NB4 (cell line): Measurements from ENCODE around the gene GALNT6.

Experiments used
- DNase-seq: peaks from one replicate; pipeline ENCODE4 v3.0.0; 2010; ENCODE audit warnings: low read depth
- H3K4me3 ChIP-seq: one replicate; pipeline ENCODE4 v1.5.1; 2011; ENCODE audit warnings: mild to moderate bottlenecking, low read depth, low read length, moderate library complexity
- CTCF ChIP-seq: IDR thresholded peaks from one replicate; pipeline ENCODE4 v1.5.1; 2012; ENCODE audit warnings: low read depth, low read length
- MAX ChIP-seq: IDR thresholded peaks from 2 replicates; pipeline ENCODE4 v1.6.1; 2011; ENCODE audit warnings: low read depth, low read length
- MYC ChIP-seq: IDR thresholded peaks from 2 replicates; pipeline ENCODE4 v1.6.1; 2011; ENCODE audit warnings: low read depth, low read length
- POLR2A ChIP-seq: IDR thresholded peaks from 2 replicates; pipeline ENCODE4 v1.6.1; 2011; ENCODE audit warnings: mild to moderate bottlenecking; ENCODE audit not compliant: insufficient read length; ENCODE audit errors: extremely low read depth

Gene GALNT6

GRCh38 chr12:51333536-51333935 lies 57.7 kb downstream of the GALNT6 start:
- H3K4me3 ChIP-seq, result no peak overlapping the region
- no peak for DNase-seq
- TF ChIP-seq MAX (no peak), MYC (no peak), CTCF (no peak), POLR2A (no peak)

DNA sequence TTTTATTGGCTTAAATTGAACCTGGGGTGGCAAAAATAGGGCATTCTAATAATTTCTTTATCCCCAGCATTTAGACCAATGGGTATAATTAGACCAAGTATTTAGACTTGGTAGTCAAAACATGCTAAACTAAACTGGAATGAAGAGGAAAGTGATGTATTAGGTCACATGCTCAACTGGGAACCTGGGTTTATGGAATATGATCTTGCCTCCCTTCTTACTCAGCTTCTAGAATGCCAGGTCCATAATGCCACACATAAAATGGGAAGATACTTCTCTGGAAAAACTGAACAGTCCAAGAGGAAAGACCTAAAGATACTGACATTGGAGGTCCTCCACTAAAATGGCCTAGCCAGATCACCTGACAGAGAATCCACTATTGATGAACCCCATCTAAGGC lies 61.0 kb downstream of the GALNT6 start:
- no peak for DNase-seq
- no peak for TF ChIP-seq MAX
- no peak for TF ChIP-seq CTCF
- no peak for TF ChIP-seq POLR2A
- TF ChIP-seq MYC, result no peak
- H3K4me3 ChIP-seq, result no peak overlapping the region

DNA sequence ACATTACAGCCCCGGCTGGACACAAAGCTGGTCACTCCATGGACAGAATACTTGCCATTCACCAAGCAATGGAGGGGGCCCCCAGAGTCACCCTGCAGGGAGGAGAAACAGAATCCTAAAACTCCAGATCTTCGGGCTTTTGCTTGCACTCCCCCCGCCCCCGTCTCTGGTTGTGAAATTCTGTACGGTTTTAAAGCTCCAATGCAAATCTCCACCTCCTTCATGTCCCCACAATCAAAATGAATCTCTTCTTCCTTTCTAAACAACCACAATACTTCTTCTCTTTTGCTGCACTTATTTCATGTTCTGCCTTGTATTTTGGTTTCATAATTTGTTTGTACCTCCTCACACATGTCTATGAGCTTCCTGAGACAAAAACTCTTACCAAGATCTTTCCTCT lies 61.5 kb downstream of the GALNT6 start:
- peak; percentile 84 for DNase-seq
- peak overlapping the region; percentile 51 for H3K4me3 ChIP-seq
- no peak for TF ChIP-seq POLR2A

DNA sequence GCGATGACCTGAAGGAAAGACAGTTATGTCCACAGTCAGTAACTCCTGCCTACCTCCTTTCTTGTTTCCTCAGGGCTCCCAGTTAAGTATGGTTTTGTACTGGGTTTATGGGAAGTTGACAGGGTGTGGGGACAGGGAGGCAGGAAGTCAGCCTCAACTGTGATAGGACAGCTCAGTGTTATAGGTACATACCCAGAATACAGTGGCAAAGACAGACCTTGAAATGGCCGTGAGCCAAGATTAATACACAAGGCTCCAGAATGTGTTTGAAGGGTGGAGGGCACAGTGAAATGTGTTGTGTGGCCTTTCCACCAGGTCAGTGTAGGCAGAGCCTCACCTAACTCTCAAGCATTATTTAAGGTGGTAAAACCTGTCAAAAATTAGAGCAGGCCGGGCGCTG lies 62.6 kb downstream of the GALNT6 start:
- no peak for TF ChIP-seq MAX
- no peak for TF ChIP-seq POLR2A
- no peak for TF ChIP-seq MYC
- TF ChIP-seq CTCF, result no peak
- DNase-seq, result peak; percentile 54
- H3K4me3 ChIP-seq, result peak overlapping the region; percentile 14

DNA sequence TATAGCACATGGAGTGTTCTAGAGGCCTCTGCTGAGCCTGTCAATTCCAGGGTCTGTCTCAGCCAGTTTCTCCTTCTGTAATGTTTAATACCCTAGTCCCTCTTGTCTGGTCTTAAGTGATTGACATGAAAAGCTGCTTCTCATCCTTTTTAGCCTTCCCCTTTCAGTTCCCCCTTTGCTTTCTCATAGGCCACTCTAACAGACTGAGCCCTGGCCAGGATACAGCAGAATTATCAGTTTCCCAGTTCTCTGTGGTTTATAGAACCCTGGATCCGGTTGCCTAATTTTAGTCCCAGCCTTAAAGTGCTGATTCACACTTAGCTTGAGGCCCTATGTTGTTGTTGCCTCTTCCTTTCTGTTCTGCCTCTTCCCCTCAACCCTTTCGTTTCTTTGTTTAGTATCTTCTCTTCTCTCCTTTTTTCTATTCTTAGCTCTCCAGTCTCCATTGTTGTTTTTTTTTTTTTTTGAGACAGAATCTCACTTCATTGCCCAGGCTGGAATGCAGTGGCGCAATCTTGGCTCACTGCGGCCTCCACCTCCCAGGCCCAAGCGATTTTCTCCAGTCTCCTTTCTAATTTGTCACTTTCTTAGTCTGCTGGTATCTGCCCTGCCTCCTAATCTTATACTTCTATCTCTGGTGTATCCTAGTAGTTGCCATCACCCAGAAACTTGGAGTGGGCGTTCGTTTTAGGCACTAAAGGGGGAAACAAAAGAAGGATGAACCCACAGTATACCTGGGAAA lies 64.3 kb downstream of the GALNT6 start:
- TF ChIP-seq POLR2A (no peak), CTCF (no peak), MYC (peak; percentile 73), MAX (peak; percentile 53)
- peak; percentile 99 for DNase-seq
- peak overlapping the region; percentile 37 for H3K4me3 ChIP-seq

DNA sequence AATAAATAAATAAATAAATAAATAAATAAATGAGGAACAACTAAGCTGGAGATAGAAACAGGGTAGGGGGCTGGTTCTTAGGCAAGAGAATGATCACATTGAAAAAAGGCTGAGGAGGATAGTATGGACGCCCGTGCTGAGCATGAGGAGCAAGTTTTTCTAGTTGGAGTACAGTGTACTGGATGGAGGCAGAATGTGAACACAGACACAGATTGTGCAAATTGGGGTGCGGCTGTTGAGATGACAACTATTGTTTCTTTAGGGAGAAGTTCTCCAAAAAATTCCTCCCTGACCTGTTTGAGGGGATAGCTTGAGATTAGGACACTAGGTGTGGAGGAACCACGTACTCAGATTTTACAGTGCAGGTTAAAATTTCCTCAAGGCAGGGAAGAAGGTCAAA lies 66.3 kb downstream of the GALNT6 start:
- DNase-seq, result no peak
- TF ChIP-seq MAX (no peak), CTCF (no peak), POLR2A (no peak), MYC (no peak)
- no peak overlapping the region for H3K4me3 ChIP-seq
